GM12891 (cell line): ENCODE data around the gene ATP6V0C.

Source experiments
- DNase-seq: peaks from one replicate; pipeline ENCODE4 v3.0.0; 2011; ENCODE audit warnings: low spot score; ENCODE audit not compliant: insufficient read length
- FAIRE-seq: peaks from 2 replicates; lab custom pipeline; 2011; peaks lifted over from hg19 to GRCh38; lab: Jason Lieb, UNC
- PAX5 ChIP-seq: IDR thresholded peaks from 2 replicates; pipeline ENCODE4 v1.6.1; 2011; ENCODE audit warnings: low read length, moderate library complexity, mild to moderate bottlenecking; ENCODE audit not compliant: insufficient read depth, severe bottlenecking
- POLR2A ChIP-seq: IDR thresholded peaks from 2 replicates; pipeline ENCODE4 v1.6.1; 2011; ENCODE audit warnings: low read depth, low read length, control low read depth
- POLR2AphosphoS5 ChIP-seq: IDR thresholded peaks from 2 replicates; pipeline ENCODE4 v1.6.1; 2011; ENCODE audit warnings: low read depth, low read length, control low read depth
- POU2F2 ChIP-seq: IDR thresholded peaks from 2 replicates; pipeline ENCODE4 v1.6.1; 2011; ENCODE audit warnings: low read depth, mild to moderate bottlenecking, control low read depth, low read length, moderate library complexity
- SPI1 ChIP-seq: IDR thresholded peaks from 2 replicates; pipeline ENCODE4 v1.6.1; 2011; ENCODE audit warnings: low read depth, low read length, control low read depth
- TAF1 ChIP-seq: IDR thresholded peaks from 2 replicates; pipeline ENCODE4 v1.6.1; 2011; ENCODE audit warnings: low read depth, low read length, control low read depth

ATP6V0C gene

DNA sequence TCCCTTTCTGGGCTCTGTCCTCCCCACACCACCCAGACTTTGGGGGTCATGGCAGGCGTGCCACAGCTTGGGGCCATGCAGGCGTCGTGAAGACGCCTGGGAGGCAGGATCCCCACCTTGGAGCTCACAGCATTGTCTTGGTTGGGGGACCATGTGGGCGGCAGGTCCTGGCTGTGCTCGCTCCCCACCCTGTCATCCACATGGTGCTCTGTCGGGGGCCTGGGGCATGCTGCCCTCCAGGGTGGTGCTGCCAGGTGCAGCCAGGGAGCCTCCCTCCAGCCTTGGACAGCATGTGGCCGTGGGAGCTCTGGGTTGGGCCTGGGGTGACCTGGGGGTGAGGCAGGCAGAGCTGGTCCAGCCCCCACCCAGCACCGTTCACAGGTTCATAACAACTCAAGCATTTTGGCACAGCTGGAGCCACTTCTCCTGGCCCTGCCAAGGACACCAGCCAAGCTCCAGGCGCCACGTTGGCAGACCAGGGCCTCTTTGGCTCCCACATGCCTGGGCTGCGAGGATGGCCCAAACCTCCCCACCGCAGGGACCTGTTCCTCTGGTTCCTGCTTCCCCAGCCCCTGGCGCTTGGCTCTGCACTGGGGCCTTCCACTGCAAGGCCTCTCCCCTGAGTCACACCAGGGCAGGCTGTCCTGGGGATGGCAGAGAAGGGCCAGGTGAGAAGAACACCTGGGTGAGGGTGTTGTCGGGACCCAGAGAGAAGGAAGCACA, 15.1 kb upstream of the ATP6V0C start:
- DNase-seq (no peak), FAIRE-seq (no peak)
- TF ChIP-seq POU2F2 (no peak), PAX5 (no peak), POLR2A (no peak), TAF1 (no peak), SPI1 (no peak)

DNA sequence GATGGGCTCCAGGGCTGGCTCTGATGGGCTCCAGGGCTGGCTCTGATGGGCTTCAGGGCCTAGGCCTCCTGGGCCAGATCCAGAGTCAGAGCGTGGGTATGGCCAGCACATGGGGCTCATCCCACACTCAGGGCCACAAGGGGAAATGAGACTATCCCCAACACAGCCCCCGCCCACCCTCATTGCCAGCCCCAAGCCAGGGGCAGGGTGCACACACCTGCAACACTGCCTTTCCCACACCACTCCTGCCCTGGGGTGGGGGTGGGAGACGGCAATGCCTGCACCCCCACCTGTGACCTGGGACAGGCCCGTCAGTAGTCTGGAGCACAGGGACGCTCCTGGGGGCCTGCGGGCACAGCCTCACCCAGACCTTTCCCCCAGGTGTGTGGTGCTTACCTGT, 14.3 kb upstream of the ATP6V0C start:
- FAIRE-seq (no peak), DNase-seq (no peak)
- TF ChIP-seq POLR2AphosphoS5, result no peak
- no peak for TF ChIP-seq POU2F2
- no peak for TF ChIP-seq TAF1
- TF ChIP-seq PAX5, result no peak
- TF ChIP-seq POLR2A, result no peak
- no peak for TF ChIP-seq SPI1

DNA sequence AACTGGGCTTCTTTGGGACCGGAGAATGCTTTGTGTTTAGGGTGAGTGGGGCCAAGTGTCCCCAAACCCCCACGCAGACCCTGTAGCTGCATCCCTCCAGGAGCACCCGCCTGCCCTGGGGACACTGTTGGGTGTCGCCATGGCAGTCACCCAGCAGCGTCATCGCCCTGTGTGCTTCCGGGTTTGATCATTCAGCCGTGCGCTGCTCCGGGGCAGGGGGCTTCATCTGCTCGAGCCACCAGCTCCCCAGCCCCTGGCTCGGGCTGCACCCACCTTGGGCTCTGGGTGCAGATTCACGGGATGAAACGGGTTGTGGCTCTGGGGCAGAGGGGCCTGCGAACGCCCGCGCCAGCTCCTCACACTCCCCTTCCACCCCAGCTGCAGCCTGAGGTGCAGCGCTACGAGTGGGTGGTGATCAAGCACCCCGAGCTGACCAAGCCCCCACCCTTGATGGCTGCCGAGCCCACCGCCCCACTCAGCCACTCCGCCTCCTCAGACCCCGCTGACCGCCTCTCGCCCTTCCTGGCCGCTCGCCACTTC, 13.8 kb upstream of the ATP6V0C start:
- FAIRE-seq, result no peak
- no peak for TF ChIP-seq POLR2AphosphoS5
- no peak for TF ChIP-seq SPI1
- no peak for TF ChIP-seq TAF1
- TF ChIP-seq PAX5, result no peak
- TF ChIP-seq POLR2A, result no peak
- TF ChIP-seq POU2F2, result no peak
- no peak for DNase-seq

DNA sequence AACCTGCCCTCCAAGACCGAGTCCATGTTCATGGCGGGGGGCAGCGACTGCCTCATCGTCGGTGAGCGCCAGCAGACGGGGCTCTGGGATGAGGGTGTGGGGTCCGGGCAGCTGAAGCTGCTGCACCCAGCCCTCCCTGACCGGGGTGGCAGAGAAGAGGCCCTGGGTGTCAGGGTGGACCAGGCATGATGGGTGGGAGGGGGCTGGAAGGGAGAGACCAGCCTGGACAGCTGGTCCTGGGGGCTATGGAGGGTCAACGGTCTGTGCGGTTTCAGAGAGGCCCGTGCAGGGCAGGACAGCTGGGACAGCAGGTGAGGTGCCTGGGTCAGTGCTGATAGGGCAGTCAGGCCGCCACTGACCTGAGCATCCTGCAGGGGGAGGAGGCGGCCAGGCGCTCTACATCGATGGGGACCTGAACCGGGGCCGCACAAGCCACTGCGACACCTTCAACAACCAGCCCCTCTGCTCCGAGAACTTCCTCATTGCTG, 13.3 kb upstream of the ATP6V0C start:
- FAIRE-seq, result no peak
- no peak for DNase-seq
- TF ChIP-seq POLR2AphosphoS5, result no peak
- no peak for TF ChIP-seq TAF1
- TF ChIP-seq POLR2A, result no peak
- no peak for TF ChIP-seq PAX5
- TF ChIP-seq POU2F2, result no peak
- TF ChIP-seq SPI1, result no peak

DNA sequence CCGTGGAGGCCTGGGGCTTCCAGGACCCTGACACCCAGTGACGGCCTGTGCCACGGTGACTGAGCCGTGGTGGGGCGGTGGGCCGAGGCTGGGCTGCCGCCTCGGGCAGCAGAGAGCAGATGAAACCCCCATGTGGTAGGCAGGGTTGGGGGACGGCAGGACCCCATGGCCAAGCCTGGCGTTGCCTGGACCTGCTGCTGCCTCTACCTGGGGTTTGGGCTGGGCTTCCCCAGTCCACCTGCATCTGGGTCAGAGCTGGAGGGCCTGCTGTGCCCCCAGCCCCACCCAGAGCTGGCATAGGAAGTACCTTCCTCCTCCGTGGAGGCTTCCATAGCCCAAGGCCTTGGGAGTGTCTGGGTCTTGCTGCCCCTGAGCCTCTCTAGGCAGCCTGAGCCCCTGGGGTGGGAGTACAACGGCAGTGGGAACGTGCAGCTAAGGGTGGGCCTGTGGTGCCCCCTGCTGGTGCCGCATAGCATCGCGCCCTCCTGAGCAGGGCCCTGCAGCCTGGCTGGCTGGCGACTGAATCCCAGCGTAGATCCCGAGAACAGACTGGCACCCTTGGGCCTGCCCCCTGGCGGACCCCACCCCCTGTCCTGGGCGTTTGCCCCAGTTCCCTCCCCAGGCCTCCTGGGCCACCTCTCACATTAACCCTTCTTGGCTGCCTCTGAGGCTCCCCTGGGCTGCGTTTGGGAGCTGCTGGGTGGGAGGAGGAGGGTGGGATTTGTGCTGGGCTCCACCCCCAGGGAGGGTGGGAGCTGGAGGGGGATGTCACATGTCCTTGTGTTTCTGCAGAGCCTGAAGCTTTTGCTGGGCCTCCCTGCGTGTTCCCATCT, 12.6 kb upstream of the ATP6V0C start:
- DNase-seq, result peak; percentile 96
- FAIRE-seq, result peak; percentile 90
- TF ChIP-seq TAF1 (no peak), PAX5 (no peak), POU2F2 (no peak), SPI1 (no peak), POLR2AphosphoS5 (no peak), POLR2A (no peak)

DNA sequence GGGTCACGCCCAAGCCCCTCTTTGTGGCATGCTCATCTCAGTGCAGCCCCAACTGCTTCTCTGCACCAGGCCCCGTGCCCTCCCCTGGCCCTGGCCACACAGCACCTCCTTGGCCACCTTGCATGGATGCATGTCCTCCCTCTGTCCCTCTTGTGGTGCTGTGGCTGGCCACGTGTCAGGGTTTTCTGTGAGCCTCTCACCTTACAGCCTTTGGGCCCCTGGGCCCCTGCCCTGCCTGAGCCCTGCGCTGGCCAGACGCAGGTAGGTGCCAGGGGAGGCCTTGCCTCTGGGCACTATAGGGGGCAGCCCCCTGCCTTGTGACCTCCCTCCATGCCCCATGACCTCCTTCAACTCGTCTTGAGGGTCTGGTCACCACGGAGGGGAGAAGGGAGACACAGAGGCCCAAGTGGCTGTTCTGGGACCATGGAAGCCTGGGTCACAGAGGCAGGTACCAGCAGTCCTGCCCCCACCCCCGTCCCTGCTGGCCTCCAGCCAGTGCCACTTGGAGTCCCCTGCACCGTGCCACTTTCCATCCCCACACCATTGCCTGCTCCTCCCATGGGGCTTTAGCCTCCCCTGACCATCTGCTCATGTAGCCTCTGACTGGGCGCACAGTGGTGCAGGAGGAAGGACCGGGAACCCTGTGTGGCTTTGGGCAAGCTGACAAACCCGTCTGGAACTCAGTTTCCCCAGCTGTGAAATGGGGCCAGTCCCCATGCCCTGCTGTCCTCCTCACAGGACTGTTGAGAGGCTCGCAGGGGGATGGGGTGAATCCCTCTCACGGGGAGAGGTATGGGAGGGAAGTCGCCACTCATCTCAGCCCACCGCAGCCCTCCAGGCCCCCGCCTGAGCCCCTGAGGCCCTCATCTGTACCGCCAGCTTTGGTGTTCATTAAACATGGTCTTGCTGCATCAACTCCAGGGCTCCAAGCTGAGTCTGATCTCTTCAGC, 11.5 kb upstream of the ATP6V0C start:
- no peak for TF ChIP-seq POLR2AphosphoS5
- TF ChIP-seq PAX5, result no peak
- no peak for TF ChIP-seq POLR2A
- TF ChIP-seq TAF1, result no peak
- TF ChIP-seq SPI1, result no peak
- TF ChIP-seq POU2F2, result no peak
- DNase-seq (no peak), FAIRE-seq (no peak)

DNA sequence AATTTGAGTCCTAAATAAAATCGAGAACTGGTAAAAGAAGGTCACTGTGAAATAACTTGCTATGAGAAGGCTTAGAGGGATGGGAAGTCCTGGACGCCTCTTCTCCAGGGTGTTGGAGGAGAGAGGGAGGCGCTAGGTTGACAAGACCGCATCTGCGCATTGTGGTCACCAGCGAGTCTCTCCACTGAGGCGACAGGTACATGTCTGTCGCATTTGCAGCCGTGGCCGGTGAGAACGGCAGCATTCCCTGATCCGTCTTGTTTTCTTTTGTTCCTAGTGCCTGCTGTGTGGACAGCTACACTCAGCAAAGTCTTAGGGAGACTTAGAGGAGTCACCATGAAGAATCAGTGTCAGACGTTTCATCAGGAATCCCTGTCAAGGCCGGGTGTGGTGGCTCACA, 8.1 kb upstream of the ATP6V0C start:
- FAIRE-seq (no peak), DNase-seq (no peak)
- TF ChIP-seq POLR2A (no peak), POLR2AphosphoS5 (no peak), SPI1 (no peak), POU2F2 (no peak), TAF1 (no peak), PAX5 (no peak)

DNA sequence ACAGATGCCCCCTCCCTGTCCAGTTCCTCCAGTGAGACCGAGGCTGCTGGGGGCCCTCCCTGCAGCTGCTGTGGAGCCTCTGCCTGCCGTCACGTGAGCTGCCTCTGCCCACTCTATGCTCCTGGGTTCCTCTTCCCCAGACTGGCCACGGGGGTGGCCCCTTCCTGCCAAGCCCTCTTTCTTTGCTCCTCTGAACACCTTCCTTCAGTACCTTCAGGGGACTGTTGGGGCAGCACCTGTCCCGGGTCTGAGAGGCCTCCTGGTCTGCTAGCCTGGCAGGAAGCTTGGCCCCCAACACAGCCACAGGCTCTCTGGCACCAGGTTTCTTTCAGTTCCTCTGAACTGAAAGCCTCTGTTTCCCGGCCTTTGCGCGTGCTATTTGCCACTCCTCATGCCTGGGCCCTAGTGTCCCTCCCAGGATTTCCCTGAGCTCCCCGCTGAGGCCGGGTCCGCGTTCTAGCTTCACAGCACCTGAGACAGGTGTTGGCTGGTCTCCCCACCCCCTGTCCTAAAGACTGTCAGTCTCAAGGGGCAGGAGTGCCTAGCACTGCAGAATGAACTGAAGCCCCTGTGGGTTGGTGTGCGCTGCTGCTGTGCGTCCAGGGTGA, 6.6 kb upstream of the ATP6V0C start:
- TF ChIP-seq POU2F2 (no peak), SPI1 (peak; percentile 69)
- FAIRE-seq (no peak), DNase-seq (peak; percentile 71)
